Medulla oblongata (tissue), 1 donor: ENCODE data around the gene C16orf46.

ENCODE experiments used
- DNase-seq: peaks from one replicate; pipeline ENCODE4 v3.0.0-alpha.2; 2015; ENCODE audit errors: extremely low spot score

C16orf46 gene

GRCh38 chr16:81018496-81018895, 58.5 kb downstream of the C16orf46 start:
- DNase-seq = peak; percentile 89

GRCh38 chr16:81014672-81015071, 62.4 kb downstream of the C16orf46 start:
- no peak for DNase-seq

GRCh38 chr16:81012974-81013373, 64.1 kb downstream of the C16orf46 start:
- no peak for DNase-seq
